Lower leg skin (tissue), 3 donors: Measurements from ENCODE around the gene GAL.

Experiments used
- POLR2A ChIP-seq, 2 donors: fragments of 450-650 bp; IDR thresholded peaks; one replicate each; pipeline ENCODE4 v1.6.1; 2016 to 2017; ENCODE audit warnings: antibody characterized with exemption in 2 of 2, mild to moderate bottlenecking in 1 of 2, moderate library complexity in 1 of 2
- TF ChIP-seq, protein P1 (sequence below), 3 donors: fragments of 450-650 bp; IDR thresholded peaks; one replicate each; pipeline ENCODE4 v1.5.1; 2016; ENCODE audit warnings: antibody characterized with exemption in 3 of 3, mild to moderate bottlenecking in 3 of 3, moderate library complexity in 2 of 3

DNA sequence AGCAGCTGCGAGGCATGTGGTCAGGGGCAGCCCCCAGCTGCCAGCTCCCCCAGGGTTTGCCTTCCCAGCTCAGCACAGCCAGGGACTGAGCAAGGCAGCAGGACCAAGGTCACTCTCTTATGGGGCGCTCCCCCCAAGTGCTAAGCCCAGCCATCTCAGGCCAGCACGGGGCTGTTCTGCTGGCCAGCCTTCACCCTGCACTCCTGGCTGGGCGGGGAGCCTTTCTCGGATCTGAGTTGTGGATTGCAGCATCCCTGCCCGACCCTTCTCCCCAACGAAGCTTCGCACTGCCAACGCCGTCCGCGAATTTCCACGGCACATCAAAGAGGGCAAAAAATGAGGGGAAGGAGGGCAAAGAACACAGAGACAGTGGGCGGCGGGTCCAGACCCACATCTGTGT lies 42.5 kb upstream of the GAL start:
- TF ChIP-seq, protein P1, sequence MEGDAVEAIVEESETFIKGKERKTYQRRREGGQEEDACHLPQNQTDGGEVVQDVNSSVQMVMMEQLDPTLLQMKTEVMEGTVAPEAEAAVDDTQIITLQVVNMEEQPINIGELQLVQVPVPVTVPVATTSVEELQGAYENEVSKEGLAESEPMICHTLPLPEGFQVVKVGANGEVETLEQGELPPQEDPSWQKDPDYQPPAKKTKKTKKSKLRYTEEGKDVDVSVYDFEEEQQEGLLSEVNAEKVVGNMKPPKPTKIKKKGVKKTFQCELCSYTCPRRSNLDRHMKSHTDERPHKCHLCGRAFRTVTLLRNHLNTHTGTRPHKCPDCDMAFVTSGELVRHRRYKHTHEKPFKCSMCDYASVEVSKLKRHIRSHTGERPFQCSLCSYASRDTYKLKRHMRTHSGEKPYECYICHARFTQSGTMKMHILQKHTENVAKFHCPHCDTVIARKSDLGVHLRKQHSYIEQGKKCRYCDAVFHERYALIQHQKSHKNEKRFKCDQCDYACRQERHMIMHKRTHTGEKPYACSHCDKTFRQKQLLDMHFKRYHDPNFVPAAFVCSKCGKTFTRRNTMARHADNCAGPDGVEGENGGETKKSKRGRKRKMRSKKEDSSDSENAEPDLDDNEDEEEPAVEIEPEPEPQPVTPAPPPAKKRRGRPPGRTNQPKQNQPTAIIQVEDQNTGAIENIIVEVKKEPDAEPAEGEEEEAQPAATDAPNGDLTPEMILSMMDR (IDR thresholded peaks at IDR 0.05) = no peak
- no peak for TF ChIP-seq POLR2A (IDR thresholded peaks at IDR 0.05)
